DND-41 (cell line): ENCODE measurements around the gene TUBB2A.
A peak's percentile ranks its signal among the peaks of the same experiment; 100 is the strongest.
"Not testable (repeated sequence)": the region's sequence is repeated elsewhere in the genome, so short reads cannot be mapped to it uniquely, and the experiment has no call there.

ENCODE experiments used
- ATAC-seq: fragments of 200-7000 bp; cut with Tn5 transposase; 3 replicates; pipeline ENCODE4 v1.9.1; 2021; ENCODE audit warnings: low read depth; ENCODE audit not compliant: insufficient read depth
- DNase-seq: peaks from one replicate; pipeline ENCODE4 v3.0.0-alpha.2; 2020
- H2AFZ ChIP-seq: 2 replicates; pipeline ENCODE4 v1.6.0; 2012; ENCODE audit warnings: low read depth, low read length
- H3K27ac ChIP-seq: 2 replicates; pipeline ENCODE4 v1.5.1; 2012; ENCODE audit warnings: low read length, inconsistent platforms
- H3K27me3 ChIP-seq: fragments of 200-600 bp; sonication (generic); 2 replicates; pipeline ENCODE4 v1.6.0; 2012; ENCODE audit warnings: low read length, mild to moderate bottlenecking, inconsistent platforms; ENCODE audit not compliant: insufficient read depth, poor library complexity
- H3K36me3 ChIP-seq: 2 replicates; pipeline ENCODE4 v1.5.1; 2012; ENCODE audit warnings: low read length, inconsistent platforms; ENCODE audit not compliant: insufficient read depth
- H3K4me1 ChIP-seq: 2 replicates; pipeline ENCODE4 v1.5.1; 2012; ENCODE audit warnings: mild to moderate bottlenecking, low read length; ENCODE audit not compliant: insufficient read depth
- H3K4me2 ChIP-seq: 2 replicates; pipeline ENCODE4 v1.6.0; 2012; ENCODE audit warnings: mild to moderate bottlenecking, moderate library complexity, low read length, inconsistent platforms; ENCODE audit not compliant: insufficient read depth
- H3K4me3 ChIP-seq, 2 experiments: fragments of 200-600 bp in 1 of 2; shearing (Covaris generic) in 1 of 2; 2 replicates each; pipeline ENCODE4 v1.5.1; 2012 to 2016; ENCODE audit warnings: inconsistent platforms in 2 of 2, low read length in 2 of 2, mild to moderate bottlenecking in 2 of 2, low read depth in 1 of 2, moderate library complexity in 1 of 2
- H3K79me2 ChIP-seq: 2 replicates; pipeline ENCODE4 v1.6.0; 2012; ENCODE audit warnings: low read length, inconsistent platforms; ENCODE audit not compliant: insufficient read depth
- H3K9ac ChIP-seq: 2 replicates; pipeline ENCODE4 v1.6.0; 2012; ENCODE audit warnings: low read depth, mild to moderate bottlenecking, inconsistent platforms, low read length, moderate library complexity
- H3K9me3 ChIP-seq: 2 replicates; pipeline ENCODE4 v1.5.1; 2012; ENCODE audit warnings: low read length, moderate library complexity, mild to moderate bottlenecking, inconsistent platforms; ENCODE audit not compliant: insufficient read depth, severe bottlenecking
- H4K20me1 ChIP-seq: 2 replicates; pipeline ENCODE4 v1.6.0; 2012; ENCODE audit warnings: low read length; ENCODE audit not compliant: insufficient read depth
- EZH2 ChIP-seq: IDR thresholded peaks from 3 replicates; pipeline ENCODE4 v1.6.1; 2012; ENCODE audit warnings: borderline replicate concordance, low read depth, mild to moderate bottlenecking, moderate library complexity, low read length, inconsistent platforms; ENCODE audit not compliant: severe bottlenecking
- TF ChIP-seq, protein P1 (sequence below): IDR thresholded peaks from 2 replicates; pipeline ENCODE4 v1.5.1; 2012; ENCODE audit warnings: borderline replicate concordance, low read length, moderate library complexity, mild to moderate bottlenecking; ENCODE audit not compliant: poor library complexity, severe bottlenecking; ENCODE audit errors: extremely low read depth

Gene TUBB2A

GRCh38 chr6:3178666-3179065, 21.3 kb upstream of the TUBB2A start:
- not testable (repeated sequence) for H3K4me2 ChIP-seq, ATAC-seq, H3K9ac ChIP-seq, H4K20me1 ChIP-seq, H3K4me3 ChIP-seq, DNase-seq, H3K36me3 ChIP-seq, H3K79me2 ChIP-seq, H3K4me1 ChIP-seq, H2AFZ ChIP-seq, H3K27me3 ChIP-seq, H3K27ac ChIP-seq, H3K9me3 ChIP-seq

- H3K27ac ChIP-seq: no peak overlapping the region
- no peaks in the 10 kb centered on the region for H3K36me3 ChIP-seq
- H3K9me3 ChIP-seq: no peaks in the 10 kb centered on the region
- H3K79me2 ChIP-seq: no peaks in the 10 kb centered on the region
- TF ChIP-seq EZH2: no peak
- TF ChIP-seq, protein P1, sequence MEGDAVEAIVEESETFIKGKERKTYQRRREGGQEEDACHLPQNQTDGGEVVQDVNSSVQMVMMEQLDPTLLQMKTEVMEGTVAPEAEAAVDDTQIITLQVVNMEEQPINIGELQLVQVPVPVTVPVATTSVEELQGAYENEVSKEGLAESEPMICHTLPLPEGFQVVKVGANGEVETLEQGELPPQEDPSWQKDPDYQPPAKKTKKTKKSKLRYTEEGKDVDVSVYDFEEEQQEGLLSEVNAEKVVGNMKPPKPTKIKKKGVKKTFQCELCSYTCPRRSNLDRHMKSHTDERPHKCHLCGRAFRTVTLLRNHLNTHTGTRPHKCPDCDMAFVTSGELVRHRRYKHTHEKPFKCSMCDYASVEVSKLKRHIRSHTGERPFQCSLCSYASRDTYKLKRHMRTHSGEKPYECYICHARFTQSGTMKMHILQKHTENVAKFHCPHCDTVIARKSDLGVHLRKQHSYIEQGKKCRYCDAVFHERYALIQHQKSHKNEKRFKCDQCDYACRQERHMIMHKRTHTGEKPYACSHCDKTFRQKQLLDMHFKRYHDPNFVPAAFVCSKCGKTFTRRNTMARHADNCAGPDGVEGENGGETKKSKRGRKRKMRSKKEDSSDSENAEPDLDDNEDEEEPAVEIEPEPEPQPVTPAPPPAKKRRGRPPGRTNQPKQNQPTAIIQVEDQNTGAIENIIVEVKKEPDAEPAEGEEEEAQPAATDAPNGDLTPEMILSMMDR: no peak
- ATAC-seq (peak; percentile 72; the same call in 2 of the 3 replicates), DNase-seq (peak; percentile 28)
- H3K4me3 ChIP-seq: no peak overlapping the region
- H4K20me1 ChIP-seq: no peaks in the 10 kb centered on the region
- no peaks in the 10 kb centered on the region for H3K27me3 ChIP-seq
- no peak overlapping the region for H2AFZ ChIP-seq
- H3K4me1 ChIP-seq: no peaks in the 10 kb centered on the region
- H3K9ac ChIP-seq: no peak overlapping the region
- no peak overlapping the region for H3K4me2 ChIP-seq
Observed at GRCh38 chr6:3176562-3177355, 19.4 kb upstream of the TUBB2A start.

DNA sequence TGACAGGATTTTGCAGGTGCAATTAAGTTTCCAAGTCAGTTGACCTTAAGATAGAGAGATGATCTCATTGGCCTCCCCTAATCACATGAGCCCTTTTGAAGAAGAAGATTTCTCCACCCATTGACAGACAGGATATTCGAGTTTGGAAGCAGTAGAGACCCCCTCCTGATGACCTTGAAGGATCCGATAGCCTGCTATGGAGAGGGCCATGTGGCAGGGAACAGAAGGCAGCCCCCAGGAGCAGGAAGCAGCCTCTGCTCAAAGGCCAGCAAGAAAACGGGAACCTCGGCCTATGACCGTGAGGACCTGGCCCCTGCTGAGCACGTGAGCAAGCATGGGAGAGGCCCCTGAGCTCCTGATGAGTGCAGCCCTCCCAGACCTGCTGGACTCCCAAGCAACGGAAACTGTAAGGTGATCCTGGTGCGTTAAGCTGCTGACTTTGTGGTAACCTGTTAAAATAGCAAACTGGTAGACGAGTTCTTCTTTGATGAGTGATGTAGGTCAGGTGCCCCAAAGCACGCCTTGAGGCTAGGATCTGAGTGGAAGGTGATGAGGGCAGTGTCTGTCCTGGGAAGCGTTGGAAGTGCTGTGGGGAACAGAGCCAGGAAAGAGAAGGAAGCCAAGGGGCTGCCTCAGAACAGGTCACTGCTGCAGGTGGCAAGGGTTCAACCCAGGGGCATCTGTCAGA, 18.5 kb upstream of the TUBB2A start:
- DNase-seq (no peak), ATAC-seq (no peak)
- Histone ChIP-seq H3K9me3 (no peaks in the 10 kb centered on the region), H2AFZ (no peak overlapping the region), H3K36me3 (no peaks in the 10 kb centered on the region), H3K4me3 (no peak overlapping the region), H3K27ac (no peak overlapping the region), H3K4me1 (no peaks in the 10 kb centered on the region), H3K9ac (no peak overlapping the region), H4K20me1 (no peaks in the 10 kb centered on the region), H3K27me3 (no peaks in the 10 kb centered on the region), H3K79me2 (no peaks in the 10 kb centered on the region), H3K4me2 (no peak overlapping the region)
- TF ChIP-seq EZH2: no peak
- TF ChIP-seq, protein P1: no peak

GRCh38 chr6:3173636-3174089, 16.3 kb upstream of the TUBB2A start:
- not testable (repeated sequence) for H3K9me3 ChIP-seq, H3K36me3 ChIP-seq, H3K4me2 ChIP-seq, H3K79me2 ChIP-seq, DNase-seq, H2AFZ ChIP-seq, H3K9ac ChIP-seq, H3K4me1 ChIP-seq, H4K20me1 ChIP-seq, ATAC-seq, H3K4me3 ChIP-seq, H3K27ac ChIP-seq, H3K27me3 ChIP-seq

DNA sequence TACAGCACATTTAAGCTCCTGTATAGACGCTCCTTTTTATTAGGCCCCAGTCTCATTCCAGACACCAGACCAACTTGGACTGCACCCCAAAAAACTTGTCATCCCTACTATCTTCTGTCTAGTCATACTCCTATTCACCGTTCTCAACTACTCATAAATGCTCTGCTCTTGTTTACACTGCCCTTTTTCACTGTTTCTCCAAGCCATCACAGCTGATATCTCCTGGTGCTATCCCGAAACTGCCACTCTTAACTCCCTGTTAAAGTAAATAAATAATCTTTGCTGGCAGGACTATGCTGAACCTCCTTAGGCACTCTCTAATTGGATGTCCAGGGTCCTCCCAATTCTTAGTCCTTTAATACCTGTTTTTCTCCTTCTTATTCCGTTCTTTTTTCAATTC, 15.4 kb upstream of the TUBB2A start:
- not testable (repeated sequence) for H3K79me2 ChIP-seq, H3K4me1 ChIP-seq, H4K20me1 ChIP-seq, H3K27ac ChIP-seq, H3K9me3 ChIP-seq, H2AFZ ChIP-seq, DNase-seq, ATAC-seq, H3K9ac ChIP-seq, H3K27me3 ChIP-seq, H3K4me3 ChIP-seq, H3K36me3 ChIP-seq, H3K4me2 ChIP-seq

DNA sequence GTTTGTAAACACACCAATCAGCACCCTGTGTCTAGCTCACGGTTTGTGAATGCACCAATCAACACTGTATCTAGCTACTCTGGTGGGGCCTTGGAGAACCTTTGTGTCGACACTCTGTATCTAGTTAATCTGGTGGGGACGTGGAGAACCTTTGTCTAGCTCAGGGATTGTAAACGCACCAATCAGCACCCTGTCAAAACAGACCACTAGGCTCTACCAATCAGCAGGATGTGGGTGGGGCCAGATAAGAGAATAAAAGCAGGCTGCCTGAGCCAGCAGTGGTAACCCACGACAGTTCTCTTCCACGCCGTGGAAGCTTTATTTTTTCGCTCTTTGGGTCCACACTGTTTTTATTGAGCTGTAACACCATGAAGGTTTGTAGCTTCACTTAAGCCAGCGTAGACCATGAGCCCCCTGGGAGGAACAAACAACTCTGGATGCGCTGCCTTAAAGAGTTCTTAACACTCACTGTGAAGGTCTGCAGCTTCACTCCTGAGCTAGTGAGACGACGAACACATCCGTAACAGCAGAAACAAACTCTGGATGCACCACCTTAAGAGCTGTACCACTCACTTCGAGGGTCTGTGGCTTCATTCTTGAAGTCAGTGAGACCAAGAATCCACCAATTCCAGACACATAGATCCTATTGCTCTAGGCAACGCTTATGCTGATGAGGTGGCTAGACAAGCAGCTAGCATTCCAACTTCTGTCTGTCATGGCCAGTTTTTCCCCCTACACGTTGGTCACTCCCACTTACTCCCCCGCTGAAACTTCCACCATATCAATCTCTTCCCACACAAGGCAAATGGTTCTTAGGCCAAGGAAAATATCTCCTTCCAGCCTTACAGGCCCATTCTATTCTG, 14.2 kb upstream of the TUBB2A start:
- H3K9ac ChIP-seq, H3K27ac ChIP-seq, H4K20me1 ChIP-seq, H2AFZ ChIP-seq, ATAC-seq, DNase-seq, H3K9me3 ChIP-seq, H3K4me2 ChIP-seq, H3K79me2 ChIP-seq, H3K36me3 ChIP-seq, H3K4me3 ChIP-seq, H3K4me1 ChIP-seq, H3K27me3 ChIP-seq: not testable (repeated sequence)
